GM12878 (cell line): Measurements from ENCODE around the gene DNAJB6.

ENCODE experiments used
- DPF2 ChIP-seq: fragments of 450-650 bp; IDR thresholded peaks from 2 replicates; pipeline ENCODE4 v1.6.1; 2017; ENCODE audit warnings: mild to moderate bottlenecking
- EP300 ChIP-seq, 2 experiments: fragments of 150-350 bp in 1 of 2; IDR thresholded peaks; 2 replicates each; pipeline ENCODE4 v1.6.1; 2011 to 2012; ENCODE audit warnings: low read depth in 2 of 2, low read length in 2 of 2, borderline replicate concordance in 1 of 2, improper control_type of control experiment in 1 of 2, inconsistent platforms in 1 of 2; ENCODE audit not compliant: control insufficient read depth in 1 of 2
- HDAC2 ChIP-seq: fragments of 200-600 bp; sonication (generic); IDR thresholded peaks from 2 replicates; pipeline ENCODE4 v1.6.1; 2017
- PAX8 ChIP-seq: fragments of 450-650 bp; IDR thresholded peaks from 2 replicates; pipeline ENCODE4 v1.6.1; 2017; ENCODE audit warnings: mild to moderate bottlenecking, moderate library complexity
- POLR2AphosphoS5 ChIP-seq: IDR thresholded peaks from 2 replicates; pipeline ENCODE4 v1.6.1; 2011; ENCODE audit warnings: mild to moderate bottlenecking, low read length, inconsistent platforms
- RCOR1 ChIP-seq: conservative IDR thresholded peaks from 2 replicates; pipeline ENCODE4 v1.6.1; 2012; ENCODE audit warnings: low read depth, low read length, improper control_type of control experiment
- TAF1 ChIP-seq: IDR thresholded peaks from 2 replicates; pipeline ENCODE4 v1.6.1; 2011; ENCODE audit warnings: mild to moderate bottlenecking, low read depth, low read length, borderline replicate concordance
- TF ChIP-seq, protein P1 (sequence below): IDR thresholded peaks from 2 replicates; pipeline ENCODE4 v1.6.1; 2011; ENCODE audit warnings: low read depth, low read length, improper control_type of control experiment, borderline replicate concordance
- TF ChIP-seq, protein P2 (sequence below), 3 experiments: IDR thresholded peaks in 2 of 3; conservative IDR thresholded peaks in 1 of 3; 2 replicates each; pipeline ENCODE4 v1.5.1; 2011; ENCODE audit warnings: low read depth in 3 of 3, low read length in 3 of 3, mild to moderate bottlenecking in 3 of 3, control low read depth in 2 of 3, moderate library complexity in 2 of 3, inconsistent platforms in 1 of 3, mixed read lengths in 1 of 3; ENCODE audit not compliant: control insufficient read depth in 2 of 3, insufficient read depth in 1 of 3; ENCODE audit errors: extremely low read depth in 1 of 3
- TF ChIP-seq, protein P3 (sequence below): fragments of 450-650 bp; IDR thresholded peaks from 2 replicates; pipeline ENCODE4 v1.6.1; 2018; ENCODE audit warnings: mild to moderate bottlenecking, low read depth, moderate library complexity; ENCODE audit not compliant: partially characterized antibody

DNA sequence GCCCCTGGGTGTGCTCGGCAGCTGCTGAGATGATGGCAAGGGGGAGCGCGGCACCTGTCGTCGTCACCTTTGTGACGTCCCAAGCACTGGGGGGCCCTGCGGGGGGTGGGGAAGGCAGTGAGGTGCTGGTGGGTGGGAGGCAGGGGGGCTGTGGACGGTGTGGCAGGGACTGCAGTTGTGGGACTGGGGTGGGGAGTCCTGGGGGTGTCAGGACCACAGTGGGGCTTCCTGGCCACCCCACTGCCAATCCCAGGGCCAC lies 82.2 kb downstream of the DNAJB6 start:
- TF ChIP-seq, protein P1, sequence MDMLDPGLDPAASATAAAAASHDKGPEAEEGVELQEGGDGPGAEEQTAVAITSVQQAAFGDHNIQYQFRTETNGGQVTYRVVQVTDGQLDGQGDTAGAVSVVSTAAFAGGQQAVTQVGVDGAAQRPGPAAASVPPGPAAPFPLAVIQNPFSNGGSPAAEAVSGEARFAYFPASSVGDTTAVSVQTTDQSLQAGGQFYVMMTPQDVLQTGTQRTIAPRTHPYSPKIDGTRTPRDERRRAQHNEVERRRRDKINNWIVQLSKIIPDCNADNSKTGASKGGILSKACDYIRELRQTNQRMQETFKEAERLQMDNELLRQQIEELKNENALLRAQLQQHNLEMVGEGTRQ = no peak
- TF ChIP-seq, protein P2, sequence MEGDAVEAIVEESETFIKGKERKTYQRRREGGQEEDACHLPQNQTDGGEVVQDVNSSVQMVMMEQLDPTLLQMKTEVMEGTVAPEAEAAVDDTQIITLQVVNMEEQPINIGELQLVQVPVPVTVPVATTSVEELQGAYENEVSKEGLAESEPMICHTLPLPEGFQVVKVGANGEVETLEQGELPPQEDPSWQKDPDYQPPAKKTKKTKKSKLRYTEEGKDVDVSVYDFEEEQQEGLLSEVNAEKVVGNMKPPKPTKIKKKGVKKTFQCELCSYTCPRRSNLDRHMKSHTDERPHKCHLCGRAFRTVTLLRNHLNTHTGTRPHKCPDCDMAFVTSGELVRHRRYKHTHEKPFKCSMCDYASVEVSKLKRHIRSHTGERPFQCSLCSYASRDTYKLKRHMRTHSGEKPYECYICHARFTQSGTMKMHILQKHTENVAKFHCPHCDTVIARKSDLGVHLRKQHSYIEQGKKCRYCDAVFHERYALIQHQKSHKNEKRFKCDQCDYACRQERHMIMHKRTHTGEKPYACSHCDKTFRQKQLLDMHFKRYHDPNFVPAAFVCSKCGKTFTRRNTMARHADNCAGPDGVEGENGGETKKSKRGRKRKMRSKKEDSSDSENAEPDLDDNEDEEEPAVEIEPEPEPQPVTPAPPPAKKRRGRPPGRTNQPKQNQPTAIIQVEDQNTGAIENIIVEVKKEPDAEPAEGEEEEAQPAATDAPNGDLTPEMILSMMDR (IDR thresholded peaks at IDR 0.05 in 2 of 3, conservative IDR thresholded peaks at IDR 0.05 in 1 of 3; ENCODE audit: control insufficient read depth in 2 of 3, extremely low read depth in 1 of 3, insufficient read depth in 1 of 3, low read depth in 3 of 3, low read length in 3 of 3) = no peak
- no peak for TF ChIP-seq POLR2AphosphoS5
- TF ChIP-seq, protein P3, sequence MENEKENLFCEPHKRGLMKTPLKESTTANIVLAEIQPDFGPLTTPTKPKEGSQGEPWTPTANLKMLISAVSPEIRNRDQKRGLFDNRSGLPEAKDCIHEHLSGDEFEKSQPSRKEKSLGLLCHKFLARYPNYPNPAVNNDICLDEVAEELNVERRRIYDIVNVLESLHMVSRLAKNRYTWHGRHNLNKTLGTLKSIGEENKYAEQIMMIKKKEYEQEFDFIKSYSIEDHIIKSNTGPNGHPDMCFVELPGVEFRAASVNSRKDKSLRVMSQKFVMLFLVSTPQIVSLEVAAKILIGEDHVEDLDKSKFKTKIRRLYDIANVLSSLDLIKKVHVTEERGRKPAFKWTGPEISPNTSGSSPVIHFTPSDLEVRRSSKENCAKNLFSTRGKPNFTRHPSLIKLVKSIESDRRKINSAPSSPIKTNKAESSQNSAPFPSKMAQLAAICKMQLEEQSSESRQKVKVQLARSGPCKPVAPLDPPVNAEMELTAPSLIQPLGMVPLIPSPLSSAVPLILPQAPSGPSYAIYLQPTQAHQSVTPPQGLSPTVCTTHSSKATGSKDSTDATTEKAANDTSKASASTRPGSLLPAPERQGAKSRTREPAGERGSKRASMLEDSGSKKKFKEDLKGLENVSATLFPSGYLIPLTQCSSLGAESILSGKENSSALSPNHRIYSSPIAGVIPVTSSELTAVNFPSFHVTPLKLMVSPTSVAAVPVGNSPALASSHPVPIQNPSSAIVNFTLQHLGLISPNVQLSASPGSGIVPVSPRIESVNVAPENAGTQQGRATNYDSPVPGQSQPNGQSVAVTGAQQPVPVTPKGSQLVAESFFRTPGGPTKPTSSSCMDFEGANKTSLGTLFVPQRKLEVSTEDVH = no peak
- no peak for TF ChIP-seq RCOR1
- TF ChIP-seq EP300 (IDR thresholded peaks at IDR 0.05; ENCODE audit: borderline replicate concordance in 1 of 2, control insufficient read depth in 1 of 2, low read depth in 2 of 2, low read length in 2 of 2) = no peak
- no peak for TF ChIP-seq DPF2
- TF ChIP-seq TAF1 = no peak
- no peak for TF ChIP-seq HDAC2
- TF ChIP-seq PAX8 = no peak
